ENCODE measurements around the gene TAOK2.
"Not testable (repeated sequence)": the region's sequence is repeated elsewhere in the genome, so short reads cannot be mapped to it uniquely, and the experiment has no call there.

Gene TAOK2

GRCh38 chr16:30011714-30012504 is 38.2 kb downstream of the TAOK2 start:
- DNase-seq (ENCODE audit: low spot score in 2 of 2) (no peak), ATAC-seq (no peak)
- H3K36me3 Mint-ChIP-seq = peaks cover 6% of the 10 kb centered on the region
- H3K9me3 Mint-ChIP-seq = no peaks in the 10 kb centered on the region
- peaks cover 21% of the 10 kb centered on the region for H3K4me1 Mint-ChIP-seq
- no peak overlapping the region for H3K27ac Mint-ChIP-seq
- peak overlapping the region; percentile 76 for H3K4me3 Mint-ChIP-seq

GRCh38 chr16:30012598-30012997 is 38.9 kb downstream of the TAOK2 start:
- H3K27ac Mint-ChIP-seq; ATAC-seq; H3K4me3 Mint-ChIP-seq; H3K9me3 Mint-ChIP-seq; DNase-seq (ENCODE audit: low spot score in 2 of 2); H3K36me3 Mint-ChIP-seq: not testable (repeated sequence)
- H3K4me1 Mint-ChIP-seq = peaks cover 21% of the 10 kb centered on the region

DNA sequence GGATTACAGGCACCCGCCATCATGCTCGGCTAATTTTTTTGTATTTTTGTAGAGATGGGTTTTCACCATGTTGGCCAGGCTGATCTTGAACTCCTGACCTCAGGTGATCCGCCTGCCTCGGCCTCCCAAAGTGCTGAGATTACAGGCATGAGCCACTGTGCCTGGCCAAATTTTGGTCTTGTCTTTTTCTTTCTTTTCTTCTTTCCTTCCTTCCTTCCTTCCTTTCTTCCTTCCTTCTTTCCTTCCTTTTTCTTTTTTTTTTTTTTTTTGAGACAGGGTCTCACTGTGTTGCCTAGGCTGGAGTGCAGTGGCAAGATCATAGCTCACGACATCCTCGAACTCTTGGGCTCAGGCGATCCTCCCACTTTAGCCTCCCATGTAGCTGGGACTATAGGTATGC is 41.8 kb downstream of the TAOK2 start:
- not testable (repeated sequence) for H3K4me3 Mint-ChIP-seq; ATAC-seq; H3K4me1 Mint-ChIP-seq; H3K36me3 Mint-ChIP-seq; H3K9me3 Mint-ChIP-seq; DNase-seq (ENCODE audit: low spot score in 2 of 2)
- H3K27ac Mint-ChIP-seq = peak overlapping the region; percentile 33

DNA sequence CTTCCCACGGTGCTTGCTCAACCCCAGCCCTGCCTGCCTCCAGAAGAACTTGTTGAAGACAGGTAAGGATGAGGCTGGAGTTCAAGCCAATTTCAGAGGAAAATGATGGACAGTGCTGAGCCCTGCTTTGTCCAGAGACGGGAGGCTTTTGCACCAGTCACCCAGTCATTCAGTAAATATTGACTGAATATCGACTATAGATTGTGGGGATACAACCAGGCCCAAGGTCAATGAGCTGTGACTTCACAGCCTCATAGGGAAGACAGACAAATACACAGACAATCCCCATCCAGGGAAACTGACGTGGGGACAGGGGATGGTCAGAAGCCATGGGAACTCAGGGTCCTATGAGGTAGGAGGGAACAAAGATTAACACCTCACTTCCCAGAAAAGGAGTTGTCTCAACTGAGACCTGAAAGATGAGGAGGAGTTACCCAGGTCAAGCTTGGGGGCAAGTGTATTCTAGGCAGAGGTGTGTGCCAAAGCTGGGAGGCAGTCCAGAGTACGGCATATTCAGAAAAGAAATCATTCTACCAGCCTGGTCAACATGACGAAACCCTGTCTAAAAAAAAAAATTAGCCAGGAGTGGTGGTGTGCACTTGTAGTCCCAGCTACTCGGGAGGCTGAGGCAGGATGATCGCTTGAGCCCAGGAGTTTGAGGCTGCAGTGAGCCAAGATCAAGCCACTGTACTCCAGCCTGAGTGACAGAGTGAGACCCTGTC is 43.0 kb downstream of the TAOK2 start:
- no peak for ATAC-seq
- Mint-ChIP-seq H3K27ac (peak overlapping the region; percentile 3), H3K36me3 (peaks cover 5% of the 10 kb centered on the region), H3K4me1 (peaks cover 17% of the 10 kb centered on the region), H3K9me3 (no peaks in the 10 kb centered on the region), H3K4me3 (no peak overlapping the region)
- DNase-seq (ENCODE audit: low spot score in 2 of 2) = no peak

DNA sequence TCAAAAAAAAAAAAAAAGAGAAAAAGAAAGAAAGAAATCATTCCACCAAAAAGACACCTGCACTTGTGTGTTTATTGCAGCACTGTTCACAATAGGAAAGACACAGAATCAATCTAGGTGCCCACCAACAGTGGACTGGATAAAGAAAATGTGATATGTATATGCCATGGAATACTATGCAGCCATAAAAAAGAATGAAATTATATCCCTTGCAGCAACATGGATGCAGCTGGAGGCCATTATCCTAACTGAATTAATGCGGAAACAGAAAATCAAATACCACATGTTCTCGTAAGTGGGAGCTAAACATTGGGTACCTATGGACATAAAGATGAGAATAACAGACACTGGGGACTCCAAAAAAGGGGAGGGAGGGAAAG is 43.6 kb downstream of the TAOK2 start:
- Mint-ChIP-seq H3K36me3 (no peaks in the 10 kb centered on the region), H3K4me1 (peaks cover 11% of the 10 kb centered on the region)

DNA sequence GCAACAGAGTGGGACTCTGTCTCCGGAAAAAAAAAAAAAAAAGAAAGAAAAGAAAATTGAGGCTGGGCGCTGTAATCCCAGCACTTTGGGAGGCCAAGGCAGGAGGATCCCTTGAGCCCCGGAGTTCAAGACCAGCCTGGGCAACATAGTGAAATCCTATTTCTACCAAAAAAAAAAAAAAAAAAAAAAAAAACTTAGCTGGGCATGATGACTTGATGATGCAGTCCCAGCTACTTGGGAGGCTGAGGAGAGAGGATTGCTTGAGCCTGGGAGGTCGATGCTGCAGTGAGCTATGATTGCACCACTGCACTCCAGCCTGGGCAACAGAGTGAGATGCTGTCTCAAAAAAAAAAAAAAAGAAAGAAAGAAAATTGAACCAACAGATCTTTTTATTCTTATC is 44.3 kb downstream of the TAOK2 start:
- H3K4me1 Mint-ChIP-seq = peaks cover 11% of the 10 kb centered on the region
- not testable (repeated sequence) for H3K36me3 Mint-ChIP-seq; H3K27ac Mint-ChIP-seq; ATAC-seq; DNase-seq (ENCODE audit: low spot score in 2 of 2); H3K9me3 Mint-ChIP-seq; H3K4me3 Mint-ChIP-seq

More for the DNA sequence above, 43.6 kb downstream of the TAOK2 start:
- no peak overlapping the region for H3K4me3 Mint-ChIP-seq
- peak overlapping the region; percentile 3 for H3K27ac Mint-ChIP-seq
- no peak for DNase-seq (ENCODE audit: low spot score in 2 of 2)
- no peak for ATAC-seq
- no peaks in the 10 kb centered on the region for H3K9me3 Mint-ChIP-seq

GRCh38 chr16:30018731-30019158 is 45.1 kb downstream of the TAOK2 start:
- H3K27ac Mint-ChIP-seq = no peak overlapping the region
- H3K36me3 Mint-ChIP-seq = no peaks in the 10 kb centered on the region
- no peaks in the 10 kb centered on the region for H3K9me3 Mint-ChIP-seq
- ATAC-seq = peak; percentile 36
- H3K4me1 Mint-ChIP-seq = peaks cover 11% of the 10 kb centered on the region
- no peak for DNase-seq (ENCODE audit: low spot score in 2 of 2)
- H3K4me3 Mint-ChIP-seq = no peak overlapping the region

DNA sequence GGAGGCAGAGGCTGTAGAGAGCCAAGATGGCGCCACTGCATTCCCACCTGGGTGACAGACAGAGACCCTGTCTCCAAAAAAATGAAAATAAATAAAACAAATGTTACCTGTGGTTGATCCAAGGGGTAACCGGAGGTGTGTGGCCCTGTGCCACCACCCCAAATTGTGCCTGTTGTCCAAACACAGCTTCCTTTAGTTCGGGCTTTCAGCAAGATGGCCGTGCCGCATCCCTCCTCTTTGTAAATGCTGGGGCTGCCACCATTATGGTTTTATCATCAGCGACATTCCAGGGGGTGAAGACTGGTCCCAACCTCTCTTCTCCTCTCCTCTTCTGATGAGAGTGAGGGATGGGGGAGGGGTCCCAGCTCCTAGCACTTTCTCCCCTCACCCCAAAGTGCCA is 49.2 kb downstream of the TAOK2 start, which contains the start of gene C16orf92:
Gene C16orf92, plus strand, starts transcription at position 312 of the 400 bp plus-strand sequence. CDS start 143 bp downstream, outside the sequence.
- no peak within 1 kb of the TSS for H3K27ac Mint-ChIP-seq
- DNase-seq (ENCODE audit: low spot score in 2 of 2) = no peak
- no peaks in the 10 kb centered on the region for H3K9me3 Mint-ChIP-seq
- no peak within 1 kb of the TSS for H3K4me3 Mint-ChIP-seq
- H3K36me3 Mint-ChIP-seq = no peaks in the 10 kb centered on the region
- peaks cover 16% of the 10 kb centered on the region for H3K4me1 Mint-ChIP-seq
- ATAC-seq = no peak

GRCh38 chr16:30023586-30023985 is 49.9 kb downstream of the TAOK2 start:
- Mint-ChIP-seq H3K36me3 (no peaks in the 10 kb centered on the region), H3K9me3 (no peaks in the 10 kb centered on the region), H3K27ac (no peak overlapping the region), H3K4me1 (peaks cover 21% of the 10 kb centered on the region), H3K4me3 (no peak overlapping the region)
- ATAC-seq (no peak), DNase-seq (ENCODE audit: low spot score in 2 of 2) (no peak)

DNA sequence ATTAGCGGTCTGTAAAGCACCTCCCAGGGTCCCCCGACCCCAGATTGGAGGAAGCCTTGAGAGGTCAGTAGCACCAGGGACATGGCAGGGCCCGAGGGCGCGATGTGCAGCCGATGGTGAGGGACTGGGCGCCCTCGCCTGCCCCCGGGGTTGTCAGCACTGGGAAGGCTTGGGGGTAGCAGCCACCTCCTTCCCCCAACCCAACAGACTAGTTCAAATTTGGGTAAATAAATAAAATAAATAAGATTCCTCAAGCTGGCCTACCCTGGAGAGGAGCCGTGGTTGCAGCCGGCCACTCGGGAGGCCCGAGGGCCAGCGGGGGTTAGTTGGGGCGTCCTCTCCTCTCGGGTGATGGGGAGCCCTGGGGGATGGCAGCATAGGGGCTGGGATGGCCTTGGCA is 50.8 kb downstream of the TAOK2 start:
- H3K36me3 Mint-ChIP-seq = no peaks in the 10 kb centered on the region
- no peaks in the 10 kb centered on the region for H3K9me3 Mint-ChIP-seq
- no peak overlapping the region for H3K27ac Mint-ChIP-seq
- peaks cover 21% of the 10 kb centered on the region for H3K4me1 Mint-ChIP-seq
- ATAC-seq (no peak), DNase-seq (ENCODE audit: low spot score in 2 of 2) (no peak)
- H3K4me3 Mint-ChIP-seq = no peak overlapping the region

- no peak overlapping the region for H3K27ac Mint-ChIP-seq
- no peak overlapping the region for H3K4me3 Mint-ChIP-seq
- no peaks in the 10 kb centered on the region for H3K9me3 Mint-ChIP-seq
- ATAC-seq (no peak), DNase-seq (ENCODE audit: low spot score in 2 of 2) (no peak)
- peaks cover 25% of the 10 kb centered on the region for H3K4me1 Mint-ChIP-seq
- no peaks in the 10 kb centered on the region for H3K36me3 Mint-ChIP-seq
Measured at GRCh38 chr16:30025156-30025555, 51.5 kb downstream of the TAOK2 start.

- no peak overlapping the region for H3K4me3 Mint-ChIP-seq
- H3K4me1 Mint-ChIP-seq = peaks cover 26% of the 10 kb centered on the region
- H3K9me3 Mint-ChIP-seq = no peaks in the 10 kb centered on the region
- no peak for ATAC-seq
- no peaks in the 10 kb centered on the region for H3K36me3 Mint-ChIP-seq
- DNase-seq (ENCODE audit: low spot score in 2 of 2) = no peak
- H3K27ac Mint-ChIP-seq = no peak overlapping the region
Measured at GRCh38 chr16:30025574-30025973, 51.9 kb downstream of the TAOK2 start.

DNA sequence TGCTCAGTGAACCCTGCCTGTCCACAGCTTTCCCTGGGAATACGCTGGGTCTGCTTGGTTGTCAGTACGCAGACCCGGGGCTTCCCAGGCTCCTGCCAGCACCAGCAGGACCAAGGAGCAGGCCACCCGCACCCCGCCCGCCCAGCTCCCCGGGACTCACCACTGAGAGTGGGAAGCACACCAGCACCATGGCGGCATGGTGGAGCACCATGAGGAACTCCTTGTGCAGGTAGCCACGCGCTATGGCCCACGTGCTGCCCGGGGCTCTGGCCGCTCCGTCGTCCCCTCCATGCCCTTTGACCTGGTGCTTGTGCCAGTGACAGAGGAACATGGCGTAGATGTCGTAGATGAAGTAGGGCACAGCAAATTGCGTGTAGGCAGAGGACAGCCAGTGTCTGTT is 52.8 kb downstream of the TAOK2 start:
- ATAC-seq (no peak), DNase-seq (ENCODE audit: low spot score in 2 of 2) (no peak)
- H3K9me3 Mint-ChIP-seq = no peaks in the 10 kb centered on the region
- no peak overlapping the region for H3K27ac Mint-ChIP-seq
- peaks cover 17% of the 10 kb centered on the region for H3K4me1 Mint-ChIP-seq
- H3K36me3 Mint-ChIP-seq = no peaks in the 10 kb centered on the region
- H3K4me3 Mint-ChIP-seq = no peak overlapping the region

DNA sequence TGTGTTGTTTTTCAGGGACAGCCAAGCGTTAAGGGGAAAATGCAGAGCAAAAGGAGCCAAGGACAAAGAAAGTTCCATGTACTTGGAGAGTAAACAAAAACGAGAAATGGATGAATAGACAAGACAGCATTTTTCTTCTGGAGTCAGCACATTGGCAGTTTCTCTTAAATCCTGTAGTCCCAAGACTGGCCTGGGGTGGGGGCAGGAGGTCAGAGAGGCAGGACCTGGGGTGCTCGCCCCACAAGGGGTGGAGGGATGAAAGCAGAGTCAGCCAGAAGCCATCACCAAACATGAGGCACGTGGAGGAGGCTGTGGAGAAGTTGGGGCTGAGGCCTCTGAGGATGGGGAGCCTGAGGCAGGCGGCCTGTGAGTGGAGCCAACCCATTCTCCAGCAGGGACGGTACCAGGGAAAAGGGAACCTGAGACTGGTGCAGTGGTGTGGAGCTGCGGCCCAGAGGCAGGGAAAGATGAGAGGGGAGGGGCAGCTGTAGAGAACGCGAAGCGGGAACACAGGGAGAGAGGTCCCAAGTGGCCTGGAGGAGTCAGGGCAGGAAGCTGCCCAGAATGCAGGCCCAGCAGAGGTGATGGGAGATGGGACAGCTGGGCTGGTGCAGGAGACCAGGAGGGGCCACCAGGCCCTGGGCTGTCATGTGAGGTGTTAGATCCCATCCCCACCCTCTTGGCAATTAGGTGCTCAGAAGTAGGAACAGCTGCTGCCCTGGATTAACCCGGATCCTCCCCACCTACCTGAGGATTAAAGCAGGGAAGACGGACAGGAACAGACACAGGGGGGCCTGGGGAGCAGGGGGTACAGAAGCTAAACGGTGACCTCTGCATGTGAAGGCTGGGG is 54.1 kb downstream of the TAOK2 start:
- Mint-ChIP-seq H3K9me3 (no peaks in the 10 kb centered on the region), H3K4me1 (peaks cover 24% of the 10 kb centered on the region), H3K27ac (no peak overlapping the region), H3K36me3 (no peaks in the 10 kb centered on the region), H3K4me3 (no peak overlapping the region)
- ATAC-seq (no peak), DNase-seq (ENCODE audit: low spot score in 2 of 2) (no peak)

GRCh38 chr16:30028438-30029076 is 54.9 kb downstream of the TAOK2 start:
- H3K4me1 Mint-ChIP-seq = peaks cover 24% of the 10 kb centered on the region
- ATAC-seq = no peak
- no peak overlapping the region for H3K27ac Mint-ChIP-seq
- no peak for DNase-seq (ENCODE audit: low spot score in 2 of 2)
- H3K9me3 Mint-ChIP-seq = no peaks in the 10 kb centered on the region
- no peaks in the 10 kb centered on the region for H3K36me3 Mint-ChIP-seq
- no peak overlapping the region for H3K4me3 Mint-ChIP-seq
